ENCODE measurements around the gene CRTC1.
A peak's percentile ranks its signal among the peaks of the same experiment; 100 is the strongest.

The CRTC1 gene

GRCh38 chr19:18782559-18783225 is 99.2 kb downstream of the CRTC1 start:
- no peak overlapping the region for H3K27ac ChIP-seq (ENCODE audit: low read depth in 2 of 2, low read length in 2 of 2)
- no peak overlapping the region for H3K4me3 ChIP-seq (ENCODE audit: low read length in 2 of 2)
- no peak overlapping the region for H3K9ac ChIP-seq (ENCODE audit: low read depth in 1 of 2, low read length in 2 of 2)
- H3K9me3 ChIP-seq (ENCODE audit: control insufficient read depth in 2 of 2, low read length in 2 of 2): no peaks in the 10 kb centered on the region
- H3K27me3 ChIP-seq (ENCODE audit: control insufficient read depth in 2 of 2, insufficient read depth in 2 of 2, low read length in 2 of 2): peaks cover 15 to 18% of the 10 kb centered on the region in 2 donors
- no peaks in the 10 kb centered on the region for H3K36me3 ChIP-seq (ENCODE audit: control insufficient read depth in 2 of 2, insufficient read depth in 2 of 2, low read length in 2 of 2)
- peaks cover 3 to 4% of the 10 kb centered on the region in 2 donors for H3K4me1 ChIP-seq (ENCODE audit: control insufficient read depth in 2 of 2, insufficient read depth in 2 of 2, low read length in 2 of 2)

- no peak overlapping the region for H3K4me3 ChIP-seq (ENCODE audit: low read length in 2 of 2)
- H3K36me3 ChIP-seq (ENCODE audit: control insufficient read depth in 2 of 2, insufficient read depth in 2 of 2, low read length in 2 of 2): no peaks in the 10 kb centered on the region
- peaks cover 3 to 4% of the 10 kb centered on the region in 2 donors for H3K4me1 ChIP-seq (ENCODE audit: control insufficient read depth in 2 of 2, insufficient read depth in 2 of 2, low read length in 2 of 2)
- peaks cover 24 to 30% of the 10 kb centered on the region in 2 donors for H3K27me3 ChIP-seq (ENCODE audit: control insufficient read depth in 2 of 2, insufficient read depth in 2 of 2, low read length in 2 of 2)
- no peaks in the 10 kb centered on the region for H3K9me3 ChIP-seq (ENCODE audit: control insufficient read depth in 2 of 2, low read length in 2 of 2)
- H3K27ac ChIP-seq (ENCODE audit: low read depth in 2 of 2, low read length in 2 of 2): no peak overlapping the region
- H3K9ac ChIP-seq (ENCODE audit: low read depth in 1 of 2, low read length in 2 of 2): no peak overlapping the region
These were observed 100.7 kb downstream of the CRTC1 start for GRCh38 chr19:18783958-18784785.

- H3K36me3 ChIP-seq (ENCODE audit: control insufficient read depth in 2 of 2, insufficient read depth in 2 of 2, low read length in 2 of 2): no peaks in the 10 kb centered on the region
- no peak overlapping the region for H3K27ac ChIP-seq (ENCODE audit: low read depth in 2 of 2, low read length in 2 of 2)
- peaks cover 3 to 4% of the 10 kb centered on the region in 2 donors for H3K4me1 ChIP-seq (ENCODE audit: control insufficient read depth in 2 of 2, insufficient read depth in 2 of 2, low read length in 2 of 2)
- H3K27me3 ChIP-seq (ENCODE audit: control insufficient read depth in 2 of 2, insufficient read depth in 2 of 2, low read length in 2 of 2): peaks cover 27 to 36% of the 10 kb centered on the region in 2 donors
- H3K9ac ChIP-seq (ENCODE audit: low read depth in 1 of 2, low read length in 2 of 2): no peak overlapping the region
- H3K9me3 ChIP-seq (ENCODE audit: control insufficient read depth in 2 of 2, low read length in 2 of 2): no peaks in the 10 kb centered on the region
- no peak overlapping the region for H3K4me3 ChIP-seq (ENCODE audit: low read length in 2 of 2)
These were observed 101.3 kb downstream of the CRTC1 start for GRCh38 chr19:18784786-18785120.

- H3K27me3 ChIP-seq (ENCODE audit: control insufficient read depth in 2 of 2, insufficient read depth in 2 of 2, low read length in 2 of 2): peaks cover 31 to 41% of the 10 kb centered on the region in 2 donors
- H3K9me3 ChIP-seq (ENCODE audit: control insufficient read depth in 2 of 2, low read length in 2 of 2): no peaks in the 10 kb centered on the region
- H3K4me1 ChIP-seq (ENCODE audit: control insufficient read depth in 2 of 2, insufficient read depth in 2 of 2, low read length in 2 of 2): peaks cover 3 to 4% of the 10 kb centered on the region in 2 donors
- H3K36me3 ChIP-seq (ENCODE audit: control insufficient read depth in 2 of 2, insufficient read depth in 2 of 2, low read length in 2 of 2): no peaks in the 10 kb centered on the region
- peak overlapping the region; percentile 36 to 52 for H3K4me3 ChIP-seq (ENCODE audit: low read length in 2 of 2)
- H3K27ac ChIP-seq (ENCODE audit: low read depth in 2 of 2, low read length in 2 of 2): no peak overlapping the region
- no peak overlapping the region for H3K9ac ChIP-seq (ENCODE audit: low read depth in 1 of 2, low read length in 2 of 2)
These were observed 102.0 kb downstream of the CRTC1 start for GRCh38 chr19:18785179-18786124.

GRCh38 chr19:18788529-18789421 is 105.3 kb downstream of the CRTC1 start:
- H3K27me3 ChIP-seq (ENCODE audit: control insufficient read depth in 2 of 2, insufficient read depth in 2 of 2, low read length in 2 of 2): peaks cover 48 to 66% of the 10 kb centered on the region in 2 donors
- no peak overlapping the region for H3K9ac ChIP-seq (ENCODE audit: low read depth in 1 of 2, low read length in 2 of 2)
- no peak overlapping the region for H3K4me3 ChIP-seq (ENCODE audit: low read length in 2 of 2)
- no peak overlapping the region for H3K27ac ChIP-seq (ENCODE audit: low read depth in 2 of 2, low read length in 2 of 2)
- no peaks in the 10 kb centered on the region for H3K9me3 ChIP-seq (ENCODE audit: control insufficient read depth in 2 of 2, low read length in 2 of 2)
- no peaks in the 10 kb centered on the region for H3K36me3 ChIP-seq (ENCODE audit: control insufficient read depth in 2 of 2, insufficient read depth in 2 of 2, low read length in 2 of 2)
- peaks cover 5 to 7% of the 10 kb centered on the region in 2 donors for H3K4me1 ChIP-seq (ENCODE audit: control insufficient read depth in 2 of 2, insufficient read depth in 2 of 2, low read length in 2 of 2)

- Histone ChIP-seq H3K4me1 (ENCODE audit: control insufficient read depth in 2 of 2, insufficient read depth in 2 of 2, low read length in 2 of 2) (peaks cover 5 to 7% of the 10 kb centered on the region in 2 donors), H3K9ac (ENCODE audit: low read depth in 1 of 2, low read length in 2 of 2) (no peak overlapping the region), H3K27ac (ENCODE audit: low read depth in 2 of 2, low read length in 2 of 2) (no peak overlapping the region), H3K9me3 (ENCODE audit: control insufficient read depth in 2 of 2, low read length in 2 of 2) (no peaks in the 10 kb centered on the region), H3K36me3 (ENCODE audit: control insufficient read depth in 2 of 2, insufficient read depth in 2 of 2, low read length in 2 of 2) (no peaks in the 10 kb centered on the region), H3K4me3 (ENCODE audit: low read length in 2 of 2) (no peak overlapping the region), H3K27me3 (ENCODE audit: control insufficient read depth in 2 of 2, insufficient read depth in 2 of 2, low read length in 2 of 2) (peaks cover 51 to 69% of the 10 kb centered on the region in 2 donors)
These were observed 106.0 kb downstream of the CRTC1 start for GRCh38 chr19:18789422-18789869.

GRCh38 chr19:18789883-18790565 is 106.5 kb downstream of the CRTC1 start:
- Histone ChIP-seq H3K9me3 (ENCODE audit: control insufficient read depth in 2 of 2, low read length in 2 of 2) (no peaks in the 10 kb centered on the region), H3K36me3 (ENCODE audit: control insufficient read depth in 2 of 2, insufficient read depth in 2 of 2, low read length in 2 of 2) (no peaks in the 10 kb centered on the region), H3K27ac (ENCODE audit: low read depth in 2 of 2, low read length in 2 of 2) (no peak overlapping the region), H3K9ac (ENCODE audit: low read depth in 1 of 2, low read length in 2 of 2) (no peak overlapping the region), H3K27me3 (ENCODE audit: control insufficient read depth in 2 of 2, insufficient read depth in 2 of 2, low read length in 2 of 2) (peaks cover 51 to 70% of the 10 kb centered on the region in 2 donors), H3K4me3 (ENCODE audit: low read length in 2 of 2) (peak overlapping the region; percentile 16 to 20), H3K4me1 (ENCODE audit: control insufficient read depth in 2 of 2, insufficient read depth in 2 of 2, low read length in 2 of 2) (peaks cover 2 to 7% of the 10 kb centered on the region in 2 donors)

- Histone ChIP-seq H3K36me3 (ENCODE audit: control insufficient read depth in 2 of 2, insufficient read depth in 2 of 2, low read length in 2 of 2) (no peaks in the 10 kb centered on the region), H3K27ac (ENCODE audit: low read depth in 2 of 2, low read length in 2 of 2) (no peak within 1 kb of the TSS), H3K9me3 (ENCODE audit: control insufficient read depth in 2 of 2, low read length in 2 of 2) (no peaks in the 10 kb centered on the region), H3K4me3 (ENCODE audit: low read length in 2 of 2) (peak within 1 kb of the TSS; percentile 16 to 20), H3K9ac (ENCODE audit: low read depth in 1 of 2, low read length in 2 of 2) (no peak within 1 kb of the TSS), H3K27me3 (ENCODE audit: control insufficient read depth in 2 of 2, insufficient read depth in 2 of 2, low read length in 2 of 2) (peaks cover 56 to 71% of the 10 kb centered on the region in 2 donors), H3K4me1 (ENCODE audit: control insufficient read depth in 2 of 2, insufficient read depth in 2 of 2, low read length in 2 of 2) (peaks cover 2 to 3% of the 10 kb centered on the region in 2 donors)
These were observed 107.3 kb downstream of the CRTC1 start, which contains the start of gene COMP for GRCh38 chr19:18790566-18791314. Gene COMP, minus strand, starts transcription at chr19:18791305. Its CDS starts 36 bp downstream, at chr19:18791269.

All from mucosa of rectum (tissue), 2 donors.